ENCODE data around the gene SUN1. TPM values are rescaled to one million over a fixed set of nuclear protein-coding genes. Genes with fewer than 3 reads are reported as not detected.

Gene SUN1
- total RNA-seq, 1 experiment from 2014 or later, result 39.6 TPM

DNA sequence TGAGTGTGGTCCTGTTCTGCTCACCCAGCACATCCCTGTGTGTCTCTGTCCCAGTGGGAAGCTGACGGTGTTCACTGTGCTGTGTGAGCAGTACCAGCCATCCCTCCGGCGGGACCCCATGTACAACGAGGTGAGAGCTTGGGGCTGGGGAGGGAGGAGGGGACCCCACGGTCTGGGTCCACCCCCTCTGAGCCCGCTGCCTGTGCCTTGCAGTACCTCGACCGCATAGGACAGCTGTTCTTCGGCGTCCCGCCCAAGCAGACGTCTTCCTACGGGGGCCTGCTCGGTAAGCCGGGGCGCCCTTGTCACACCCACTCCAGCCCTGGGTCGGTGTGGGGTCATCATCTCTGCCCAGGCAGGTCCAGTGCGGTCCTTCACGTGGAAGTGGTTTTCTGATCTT, 61.4 kb downstream of the SUN1 start:
- no peaks in the 10 kb centered on the region for H3K9me2 ChIP-seq (replicated peaks; ENCODE audit: insufficient read depth, low read length)
- H3K27me3 ChIP-seq (ENCODE audit: low read length), result no peaks in the 10 kb centered on the region
- no peak overlapping the region for H2AFZ ChIP-seq (ENCODE audit: low read length)
- H3K4me3 ChIP-seq (ENCODE audit: low read length), result no peak overlapping the region
- H3K9me3 ChIP-seq (ENCODE audit: low read length), result no peaks in the 10 kb centered on the region
- H3K36me3 ChIP-seq (ENCODE audit: insufficient read depth, low read length), result peaks cover 2% of the 10 kb centered on the region
- no peak for DNase-seq
- H3K4me2 ChIP-seq (ENCODE audit: low read depth, low read length, poor library complexity, severe bottlenecking), result no peak overlapping the region
- H3K9ac ChIP-seq (ENCODE audit: low read length), result no peak overlapping the region
- no peaks in the 10 kb centered on the region for H3K79me2 ChIP-seq (ENCODE audit: low read length)
- no peak overlapping the region for H3K27ac ChIP-seq (ENCODE audit: low read length)
- no peaks in the 10 kb centered on the region for H3K4me1 ChIP-seq (ENCODE audit: low read length)
- H4K20me1 ChIP-seq (ENCODE audit: insufficient read depth, low read depth, low read length), result 0 out of 2 replicates have a peak, but pooled peaks cover 3% of the 10 kb centered on the region

DNA sequence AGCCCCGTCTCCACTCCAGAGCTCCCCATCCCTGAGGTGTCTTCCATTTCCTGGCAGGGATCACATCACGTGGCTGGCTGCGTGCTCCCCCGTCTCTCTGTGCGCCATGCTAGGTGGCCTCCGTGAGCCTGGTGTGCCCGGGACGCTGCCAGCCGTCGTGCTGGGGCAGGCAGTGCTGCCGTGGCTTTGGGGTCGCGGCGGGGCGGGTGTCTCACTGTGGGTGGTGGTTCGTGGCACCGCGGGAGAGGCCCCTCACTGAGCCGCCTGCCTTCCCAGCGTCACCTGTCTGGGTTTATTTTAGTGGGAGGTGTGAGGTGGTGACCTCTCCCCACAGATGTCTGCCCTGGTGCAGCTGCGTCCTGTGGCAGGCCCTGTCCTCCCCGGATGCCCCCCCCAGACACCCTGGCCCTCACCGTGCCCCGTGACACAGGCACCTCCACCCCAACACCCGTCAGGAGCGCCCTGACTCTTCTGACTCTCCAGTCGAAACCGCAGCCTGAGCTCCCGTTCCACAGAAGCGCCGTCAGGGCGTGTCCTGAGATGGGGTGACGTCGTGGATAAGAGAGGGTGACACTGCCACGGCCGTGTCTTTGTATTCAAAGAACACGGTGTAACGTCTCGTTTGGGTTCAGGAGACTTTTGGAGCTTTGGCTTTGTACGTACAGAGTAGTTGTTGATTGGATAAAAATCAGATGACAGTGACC, 62.0 kb downstream of the SUN1 start:
- no peak for DNase-seq
- Histone ChIP-seq H3K4me1 (ENCODE audit: low read length) (no peaks in the 10 kb centered on the region), H3K4me2 (ENCODE audit: low read depth, low read length, poor library complexity, severe bottlenecking) (no peak overlapping the region), H3K9me2 (replicated peaks; ENCODE audit: insufficient read depth, low read length) (no peaks in the 10 kb centered on the region), H4K20me1 (ENCODE audit: insufficient read depth, low read depth, low read length) (0 out of 2 replicates have a peak, but pooled peaks cover 3% of the 10 kb centered on the region), H3K79me2 (ENCODE audit: low read length) (no peaks in the 10 kb centered on the region), H3K9ac (ENCODE audit: low read length) (no peak overlapping the region), H3K27ac (ENCODE audit: low read length) (no peak overlapping the region), H3K9me3 (ENCODE audit: low read length) (no peaks in the 10 kb centered on the region), H3K36me3 (ENCODE audit: insufficient read depth, low read length) (peaks cover 2% of the 10 kb centered on the region), H3K4me3 (ENCODE audit: low read length) (no peak overlapping the region), H3K27me3 (ENCODE audit: low read length) (no peaks in the 10 kb centered on the region), H2AFZ (ENCODE audit: low read length) (no peak overlapping the region)

DNA sequence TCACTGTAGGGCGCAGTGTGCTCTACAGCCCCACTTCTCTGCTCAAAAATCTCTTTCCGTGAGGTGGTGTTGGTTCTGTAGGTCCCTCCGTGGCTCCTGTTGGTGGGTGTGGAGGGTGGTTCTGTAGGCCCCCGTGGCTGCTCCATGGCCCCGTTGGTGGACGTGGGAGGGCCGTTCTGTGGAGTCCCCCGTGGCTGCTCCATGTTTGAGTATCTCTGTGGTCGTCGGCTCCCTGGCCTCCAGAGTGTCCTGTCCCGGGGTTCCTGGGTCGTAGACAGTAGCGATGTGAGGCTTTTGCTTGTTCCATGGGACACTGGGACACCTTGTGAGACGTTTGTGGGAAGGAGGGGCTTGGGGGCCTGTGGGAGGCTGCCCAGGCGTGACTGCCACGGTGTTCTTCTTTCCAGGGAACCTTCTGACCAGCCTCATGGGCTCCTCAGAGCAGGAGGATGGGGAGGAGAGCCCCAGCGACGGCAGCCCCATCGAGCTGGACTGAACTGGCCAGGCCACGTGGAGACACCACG, 62.7 kb downstream of the SUN1 start:
- Histone ChIP-seq H3K27me3 (ENCODE audit: low read length) (no peaks in the 10 kb centered on the region), H3K4me1 (ENCODE audit: low read length) (no peaks in the 10 kb centered on the region)
- no peak for DNase-seq

DNA sequence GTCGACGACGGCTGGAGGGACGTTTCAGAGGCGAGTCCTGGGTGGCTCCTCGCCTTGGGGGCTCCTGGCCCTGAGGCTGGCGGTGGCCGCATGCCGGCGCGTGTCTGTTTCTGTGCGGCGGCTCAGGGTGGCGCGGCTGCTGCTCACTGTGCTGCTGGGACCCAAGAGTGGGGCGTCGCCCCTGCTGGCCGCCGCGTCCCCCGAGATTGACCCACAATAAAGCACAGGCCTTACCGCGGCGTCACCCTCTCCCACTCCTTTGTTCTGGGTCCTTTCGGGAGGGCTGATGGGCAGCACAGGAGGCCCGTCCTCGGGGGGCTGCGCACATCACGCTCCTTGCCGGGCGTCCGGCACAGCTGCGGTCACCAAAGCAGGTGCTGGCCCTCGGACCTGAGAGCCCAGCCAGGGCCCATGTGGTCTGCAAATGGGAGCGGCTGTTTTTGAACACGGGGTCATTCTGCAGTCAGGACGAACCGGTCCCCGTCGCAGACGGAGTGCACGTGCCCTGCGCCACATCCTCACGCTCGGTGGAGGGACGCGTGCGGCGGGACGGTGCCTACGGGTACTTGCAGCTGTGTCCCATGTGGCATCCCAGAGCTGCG, 63.3 kb downstream of the SUN1 start:
- no peaks in the 10 kb centered on the region for H3K27me3 ChIP-seq (ENCODE audit: low read length)
- no peaks in the 10 kb centered on the region for H3K9me3 ChIP-seq (ENCODE audit: low read length)
- H3K36me3 ChIP-seq (ENCODE audit: insufficient read depth, low read length), result peaks cover 2% of the 10 kb centered on the region
- H3K79me2 ChIP-seq (ENCODE audit: low read length), result no peaks in the 10 kb centered on the region
- no peaks in the 10 kb centered on the region for H3K4me1 ChIP-seq (ENCODE audit: low read length)
- no peaks in the 10 kb centered on the region for H3K9me2 ChIP-seq (replicated peaks; ENCODE audit: insufficient read depth, low read length)
- no peak overlapping the region for H3K27ac ChIP-seq (ENCODE audit: low read length)
- no peak for DNase-seq
- no peak overlapping the region for H3K4me2 ChIP-seq (ENCODE audit: low read depth, low read length, poor library complexity, severe bottlenecking)
- no peak overlapping the region for H3K9ac ChIP-seq (ENCODE audit: low read length)
- H3K4me3 ChIP-seq (ENCODE audit: low read length), result no peak overlapping the region
- 0 out of 2 replicates have a peak, but pooled peaks cover 3% of the 10 kb centered on the region for H4K20me1 ChIP-seq (ENCODE audit: insufficient read depth, low read depth, low read length)
- no peak overlapping the region for H2AFZ ChIP-seq (ENCODE audit: low read length)

More for the DNA sequence above, 62.7 kb downstream of the SUN1 start:
- H3K9me3 ChIP-seq (ENCODE audit: low read length), result no peaks in the 10 kb centered on the region
- H3K9me2 ChIP-seq (replicated peaks; ENCODE audit: insufficient read depth, low read length), result no peaks in the 10 kb centered on the region
- H3K36me3 ChIP-seq (ENCODE audit: insufficient read depth, low read length), result peaks cover 2% of the 10 kb centered on the region
- 0 out of 2 replicates have a peak, but pooled peaks cover 3% of the 10 kb centered on the region for H4K20me1 ChIP-seq (ENCODE audit: insufficient read depth, low read depth, low read length)
- no peak overlapping the region for H2AFZ ChIP-seq (ENCODE audit: low read length)
- H3K27ac ChIP-seq (ENCODE audit: low read length), result no peak overlapping the region
- no peak overlapping the region for H3K4me2 ChIP-seq (ENCODE audit: low read depth, low read length, poor library complexity, severe bottlenecking)
- no peaks in the 10 kb centered on the region for H3K79me2 ChIP-seq (ENCODE audit: low read length)
- no peak overlapping the region for H3K4me3 ChIP-seq (ENCODE audit: low read length)
- no peak overlapping the region for H3K9ac ChIP-seq (ENCODE audit: low read length)

DNA sequence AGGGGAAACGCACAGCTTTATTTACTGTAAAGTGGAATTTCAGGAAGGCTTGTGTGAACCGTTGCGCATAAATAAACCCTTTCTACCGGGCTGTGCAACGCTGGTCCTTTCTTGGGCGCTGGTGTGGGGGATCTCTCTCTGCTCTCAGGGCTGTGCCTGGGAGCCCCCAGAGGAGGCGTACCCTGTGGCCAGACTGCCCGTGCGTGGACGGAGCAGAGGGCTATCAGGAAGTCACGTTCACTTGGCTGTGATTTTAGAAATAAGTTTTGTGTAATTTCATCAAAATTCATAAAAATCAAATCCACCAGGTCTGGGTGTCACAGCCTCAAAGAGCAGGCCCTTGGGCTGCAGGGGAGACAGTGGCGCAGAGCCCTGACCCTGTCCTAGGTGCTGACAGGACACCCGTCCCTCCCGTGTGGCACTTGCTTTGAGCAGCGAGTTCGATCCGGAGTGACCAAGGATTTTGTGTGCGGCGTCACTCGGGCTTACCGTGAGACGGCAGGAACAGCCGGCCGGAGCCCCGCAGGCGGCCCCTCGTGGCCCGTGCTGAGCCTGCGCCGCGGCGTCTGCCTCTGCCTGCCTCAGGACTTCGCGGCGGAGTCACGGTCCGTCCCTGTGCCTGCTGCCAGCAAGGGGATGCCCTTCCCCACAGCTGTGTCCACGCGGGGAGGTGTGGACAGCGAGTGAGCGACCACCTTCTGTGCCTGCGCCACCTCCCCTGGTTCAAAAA, 64.2 kb downstream of the SUN1 start:
- no peak overlapping the region for H2AFZ ChIP-seq (ENCODE audit: low read length)
- peaks cover 8% of the 10 kb centered on the region; the same call in 1 of the 2 replicates for H4K20me1 ChIP-seq (ENCODE audit: insufficient read depth, low read depth, low read length)
- no peaks in the 10 kb centered on the region for H3K9me3 ChIP-seq (ENCODE audit: low read length)
- H3K79me2 ChIP-seq (ENCODE audit: low read length), result no peaks in the 10 kb centered on the region
- H3K4me3 ChIP-seq (ENCODE audit: low read length), result no peak overlapping the region
- H3K9me2 ChIP-seq (replicated peaks; ENCODE audit: insufficient read depth, low read length), result no peaks in the 10 kb centered on the region
- no peaks in the 10 kb centered on the region for H3K4me1 ChIP-seq (ENCODE audit: low read length)
- H3K9ac ChIP-seq (ENCODE audit: low read length), result no peak overlapping the region
- DNase-seq, result no peak
- no peaks in the 10 kb centered on the region for H3K27me3 ChIP-seq (ENCODE audit: low read length)
- no peak overlapping the region for H3K27ac ChIP-seq (ENCODE audit: low read length)
- no peak overlapping the region for H3K4me2 ChIP-seq (ENCODE audit: low read depth, low read length, poor library complexity, severe bottlenecking)
- H3K36me3 ChIP-seq (ENCODE audit: insufficient read depth, low read length), result peaks cover 2% of the 10 kb centered on the region; the same call in 1 of the 2 replicates

DNA sequence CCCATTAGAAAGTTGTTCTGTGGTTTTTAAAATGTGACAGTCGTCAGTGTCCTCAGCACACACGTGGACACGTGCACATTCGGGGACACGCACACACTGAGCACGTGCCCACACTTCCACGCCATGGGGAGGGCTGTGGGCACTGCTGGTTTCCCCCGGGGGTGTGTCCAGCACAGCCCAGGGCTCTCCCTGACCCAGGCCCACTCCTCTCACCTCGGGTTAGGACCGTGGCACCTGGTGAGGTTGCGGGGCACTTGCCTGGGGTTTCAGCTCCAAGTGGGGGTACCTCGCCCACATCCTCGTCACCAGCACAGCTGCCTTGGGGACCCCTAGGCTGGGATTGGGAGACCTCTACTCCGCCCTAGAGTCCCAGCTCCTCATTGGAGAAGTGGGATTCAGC, 64.8 kb downstream of the SUN1 start:
- no peaks in the 10 kb centered on the region for H3K79me2 ChIP-seq (ENCODE audit: low read length)
- no peaks in the 10 kb centered on the region for H3K27me3 ChIP-seq (ENCODE audit: low read length)
- no peak overlapping the region for H3K4me3 ChIP-seq (ENCODE audit: low read length)
- peaks cover 8% of the 10 kb centered on the region; the same call in 1 of the 2 replicates for H4K20me1 ChIP-seq (ENCODE audit: insufficient read depth, low read depth, low read length)
- no peak overlapping the region for H3K4me2 ChIP-seq (ENCODE audit: low read depth, low read length, poor library complexity, severe bottlenecking)
- no peaks in the 10 kb centered on the region for H3K9me3 ChIP-seq (ENCODE audit: low read length)
- no peak overlapping the region for H3K9ac ChIP-seq (ENCODE audit: low read length)
- DNase-seq, result no peak
- no peak overlapping the region for H3K27ac ChIP-seq (ENCODE audit: low read length)
- peaks cover 2% of the 10 kb centered on the region; the same call in 1 of the 2 replicates for H3K36me3 ChIP-seq (ENCODE audit: insufficient read depth, low read length)
- H2AFZ ChIP-seq (ENCODE audit: low read length), result no peak overlapping the region
- no peaks in the 10 kb centered on the region for H3K9me2 ChIP-seq (replicated peaks; ENCODE audit: insufficient read depth, low read length)
- H3K4me1 ChIP-seq (ENCODE audit: low read length), result no peaks in the 10 kb centered on the region

DNA sequence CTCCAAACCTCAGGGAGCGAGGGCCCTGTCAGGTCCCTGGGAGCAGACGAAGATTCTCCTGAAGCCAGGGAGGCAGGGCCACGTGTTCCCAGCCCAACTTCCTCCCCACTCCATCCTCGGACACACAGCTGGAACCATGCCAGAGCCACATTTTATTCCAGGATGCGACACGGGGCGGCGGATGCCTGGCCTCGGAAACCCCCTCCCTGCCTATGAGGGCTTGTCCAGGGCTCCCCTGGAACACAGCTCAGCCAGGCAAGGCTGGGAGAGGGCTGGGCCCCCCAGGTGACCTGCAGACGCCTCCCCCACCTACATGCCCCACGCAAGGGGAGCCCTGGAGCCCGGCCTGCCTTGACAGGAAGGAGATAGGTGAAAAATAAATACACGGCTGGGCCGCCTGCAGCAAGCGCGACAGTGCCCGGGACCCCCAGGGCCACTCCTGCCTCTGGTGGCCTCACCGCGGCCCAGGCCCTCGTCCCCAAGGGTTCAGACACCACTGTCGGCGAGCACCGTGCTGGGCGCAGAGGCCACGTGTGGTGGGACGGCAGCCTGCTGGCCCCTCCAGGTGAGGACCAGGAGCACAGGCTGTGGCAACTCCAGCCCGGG, 65.6 kb downstream of the SUN1 start:
- Histone ChIP-seq H3K27me3 (ENCODE audit: low read length) (no peaks in the 10 kb centered on the region), H2AFZ (ENCODE audit: low read length) (no peak overlapping the region), H3K27ac (ENCODE audit: low read length) (no peak overlapping the region), H4K20me1 (ENCODE audit: insufficient read depth, low read depth, low read length) (peaks cover 5% of the 10 kb centered on the region; the same call in 1 of the 2 replicates), H3K79me2 (ENCODE audit: low read length) (no peaks in the 10 kb centered on the region), H3K4me2 (ENCODE audit: low read depth, low read length, poor library complexity, severe bottlenecking) (no peak overlapping the region), H3K9me2 (replicated peaks; ENCODE audit: insufficient read depth, low read length) (no peaks in the 10 kb centered on the region), H3K36me3 (ENCODE audit: insufficient read depth, low read length) (peaks cover under 1% of the 10 kb centered on the region; the same call in 1 of the 2 replicates), H3K4me3 (ENCODE audit: low read length) (no peak overlapping the region), H3K4me1 (ENCODE audit: low read length) (no peaks in the 10 kb centered on the region), H3K9me3 (ENCODE audit: low read length) (no peaks in the 10 kb centered on the region), H3K9ac (ENCODE audit: low read length) (no peak overlapping the region)
- DNase-seq, result no peak
